Measurements from ENCODE around the gene SUN5. TPM values are rescaled to one million over a fixed set of nuclear protein-coding genes. Genes with fewer than 3 reads are reported as not detected.

SUN5 gene
- total RNA-seq, 3 donors from 2014 or later, result not detected

- TF ChIP-seq POLR2AphosphoS5 (IDR thresholded peaks at IDR 0.05) (no peak), POLR2A (IDR thresholded peaks at IDR 0.05) (no peak), CTCF (IDR thresholded peaks at IDR 0.05) (no peak)
- intact Hi-C loops (cut with DNase I; ENCODE audit: low total_unique reads), result no loop called here
- H3K27ac ChIP-seq, result no peak overlapping the region
Observed at GRCh38 chr20:33026072-33026778, 22.0 kb upstream of the SUN5 start.

GRCh38 chr20:33025318-33025876, 21.2 kb upstream of the SUN5 start:
- TF ChIP-seq POLR2A (IDR thresholded peaks at IDR 0.05), result no peak
- no peak for TF ChIP-seq CTCF (IDR thresholded peaks at IDR 0.05)
- TF ChIP-seq POLR2AphosphoS5 (IDR thresholded peaks at IDR 0.05), result no peak
- no peak overlapping the region for H3K4me3 ChIP-seq
- intact Hi-C loops (cut with DNase I; ENCODE audit: low total_unique reads), result no loop called here

More at GRCh38 chr20:33026072-33026778, 22.0 kb upstream of the SUN5 start:
- H3K9me3 ChIP-seq, result no peaks in the 10 kb centered on the region
- no peak overlapping the region for H3K4me3 ChIP-seq
- DNase-seq (ENCODE audit: low spot score in 2 of 2), result no peak
- H3K4me1 ChIP-seq, result no peaks in the 10 kb centered on the region
- H3K36me3 ChIP-seq, result no peaks in the 10 kb centered on the region
- H3K27me3 ChIP-seq, result peaks cover 0 to 3% of the 10 kb centered on the region in 2 donors

GRCh38 chr20:33024609-33025317, 20.5 kb upstream of the SUN5 start:
- intact Hi-C loops (cut with DNase I; ENCODE audit: low total_unique reads), result no loop called here

More at GRCh38 chr20:33025318-33025876, 21.2 kb upstream of the SUN5 start:
- Histone ChIP-seq H3K4me1 (no peaks in the 10 kb centered on the region), H3K9me3 (no peaks in the 10 kb centered on the region), H3K36me3 (no peaks in the 10 kb centered on the region), H3K27ac (no peak overlapping the region), H3K27me3 (peaks cover 0 to 3% of the 10 kb centered on the region in 2 donors)
- DNase-seq (ENCODE audit: low spot score in 2 of 2), result no peak

GRCh38 chr20:33024243-33024560, 20.0 kb upstream of the SUN5 start:
- DNase-seq (ENCODE audit: low spot score in 2 of 2), result no peak
- no peaks in the 10 kb centered on the region for H3K36me3 ChIP-seq
- no peaks in the 10 kb centered on the region for H3K27me3 ChIP-seq
- no peaks in the 10 kb centered on the region for H3K4me1 ChIP-seq
- no peaks in the 10 kb centered on the region for H3K9me3 ChIP-seq
- H3K27ac ChIP-seq, result no peak overlapping the region
- TF ChIP-seq CTCF (IDR thresholded peaks at IDR 0.05), result no peak
- TF ChIP-seq POLR2A (IDR thresholded peaks at IDR 0.05), result no peak
- TF ChIP-seq POLR2AphosphoS5 (IDR thresholded peaks at IDR 0.05), result no peak
- intact Hi-C loops (cut with DNase I; ENCODE audit: low total_unique reads), result no loop called here
- H3K4me3 ChIP-seq, result no peak overlapping the region

More at GRCh38 chr20:33024609-33025317, 20.5 kb upstream of the SUN5 start:
- no peaks in the 10 kb centered on the region for H3K36me3 ChIP-seq
- H3K4me1 ChIP-seq, result no peaks in the 10 kb centered on the region
- no peak overlapping the region for H3K27ac ChIP-seq
- TF ChIP-seq POLR2AphosphoS5 (IDR thresholded peaks at IDR 0.05), result no peak
- TF ChIP-seq POLR2A (IDR thresholded peaks at IDR 0.05), result no peak
- TF ChIP-seq CTCF (IDR thresholded peaks at IDR 0.05), result no peak
- no peak for DNase-seq (ENCODE audit: low spot score in 2 of 2)
- peaks cover 0 to 2% of the 10 kb centered on the region in 2 donors for H3K27me3 ChIP-seq
- no peaks in the 10 kb centered on the region for H3K9me3 ChIP-seq
- H3K4me3 ChIP-seq, result no peak overlapping the region

All from breast epithelium (tissue), 4 donors.